Mesenchymal stem cell (in vitro differentiated cells and primary cell): ENCODE data around the gene CRK.

Experiments
- DNase-seq: peaks from one replicate; pipeline ENCODE4 v3.0.0-alpha.2; 2013
- H2AFZ ChIP-seq: one replicate; pipeline ENCODE4 v1.6.1; 2013; ENCODE audit warnings: low read depth, mild to moderate bottlenecking, control low read depth, inconsistent platforms, low read length, moderate library complexity
- H2AK5ac ChIP-seq: 2 replicates; pipeline ENCODE4 v1.6.1; 2013; ENCODE audit warnings: low read length, moderate library complexity, mild to moderate bottlenecking, inconsistent platforms; ENCODE audit not compliant: severe bottlenecking
- H2BK120ac ChIP-seq: one replicate; pipeline ENCODE4 v1.6.1; 2013; ENCODE audit warnings: low read depth, mild to moderate bottlenecking, inconsistent platforms, low read length, moderate library complexity
- H2BK12ac ChIP-seq, 2 experiments: one replicate each; pipeline ENCODE4 v1.6.1; 2013; ENCODE audit warnings: inconsistent platforms in 2 of 2, low read length in 2 of 2, mild to moderate bottlenecking in 2 of 2, moderate library complexity in 2 of 2, control low read depth in 1 of 2
- H2BK15ac ChIP-seq: one replicate; pipeline ENCODE4 v1.6.1; 2013; ENCODE audit warnings: mild to moderate bottlenecking, low read depth, inconsistent platforms; ENCODE audit not compliant: poor library complexity, severe bottlenecking
- H2BK5ac ChIP-seq: 2 replicates; pipeline ENCODE4 v1.6.1; 2013; ENCODE audit warnings: low read depth, mild to moderate bottlenecking, low read length, control low read depth, inconsistent platforms; ENCODE audit not compliant: poor library complexity, severe bottlenecking
- H3K14ac ChIP-seq, 2 experiments: one replicate each; pipeline ENCODE4 v1.6.1; 2013; ENCODE audit warnings: inconsistent platforms in 2 of 2, low read length in 2 of 2, control low read depth in 1 of 2, mild to moderate bottlenecking in 1 of 2, moderate library complexity in 1 of 2
- H3K18ac ChIP-seq, 2 experiments: one replicate each; pipeline ENCODE4 v1.6.1; 2013; ENCODE audit warnings: inconsistent platforms in 2 of 2, low read length in 2 of 2, control low read depth in 1 of 2, low read depth in 1 of 2, mild to moderate bottlenecking in 1 of 2
- H3K23ac ChIP-seq, 2 experiments: one replicate each; pipeline ENCODE4 v1.6.1; 2013; ENCODE audit warnings: inconsistent platforms in 2 of 2, low read length in 2 of 2, mild to moderate bottlenecking in 2 of 2, moderate library complexity in 2 of 2, control low read depth in 1 of 2
- H3K27ac ChIP-seq: 2 replicates; pipeline ENCODE4 v1.5.1; 2013; ENCODE audit warnings: mild to moderate bottlenecking, moderate library complexity, low read length, control low read depth, inconsistent platforms; ENCODE audit not compliant: poor library complexity, severe bottlenecking
- H3K27me3 ChIP-seq, 2 experiments: 2 replicates each; pipeline versions ENCODE4 v1.6.1 to v1.7.0; 2013; ENCODE audit warnings: low read length in 2 of 2, mild to moderate bottlenecking in 2 of 2, moderate library complexity in 2 of 2, control low read depth in 1 of 2, inconsistent platforms in 1 of 2; ENCODE audit not compliant: control insufficient read depth in 1 of 2, insufficient read depth in 1 of 2
- H3K36me3 ChIP-seq, 2 experiments: 2 replicates each; pipeline versions ENCODE4 v1.6.1 to v1.7.0; 2013; ENCODE audit warnings: low read length in 2 of 2, control low read depth in 1 of 2, inconsistent platforms in 1 of 2, low read depth in 1 of 2, mild to moderate bottlenecking in 1 of 2; ENCODE audit not compliant: insufficient read depth in 2 of 2, control insufficient read depth in 1 of 2
- H3K4ac ChIP-seq, 2 experiments: one replicate each; pipeline ENCODE4 v1.6.1; 2013; ENCODE audit warnings: inconsistent platforms in 2 of 2, low read length in 2 of 2, mild to moderate bottlenecking in 2 of 2, moderate library complexity in 2 of 2, control low read depth in 1 of 2, low read depth in 1 of 2
- H3K4me1 ChIP-seq: 2 replicates; pipeline ENCODE4 v1.6.1; 2013; ENCODE audit warnings: low read depth, low read length, control low read depth; ENCODE audit not compliant: control insufficient read depth, insufficient read depth
- H3K4me2 ChIP-seq: 2 replicates; pipeline ENCODE4 v1.6.1; 2013; ENCODE audit warnings: low read length, mild to moderate bottlenecking, inconsistent platforms; ENCODE audit not compliant: poor library complexity, severe bottlenecking
- H3K4me3 ChIP-seq, 2 experiments: 2 replicates each; pipeline versions ENCODE4 v1.5.1 to v1.7.0; 2013; ENCODE audit warnings: low read length in 2 of 2, mild to moderate bottlenecking in 2 of 2, control low read depth in 1 of 2, low read depth in 1 of 2; ENCODE audit not compliant: insufficient read depth in 1 of 2
- H3K79me1 ChIP-seq: replicated peaks from 2 replicates; pipeline ENCODE4 v1.6.1; 2013; ENCODE audit warnings: mild to moderate bottlenecking, control low read depth, low read length, inconsistent platforms; ENCODE audit not compliant: poor library complexity, severe bottlenecking
- H3K9ac ChIP-seq: 2 replicates; pipeline ENCODE4 v1.7.0; 2013; ENCODE audit warnings: mild to moderate bottlenecking, low read length, moderate library complexity
- H3K9me3 ChIP-seq: 2 replicates; pipeline ENCODE4 v1.7.0; 2013; ENCODE audit warnings: mild to moderate bottlenecking, low read length; ENCODE audit not compliant: control insufficient read depth
- H4K8ac ChIP-seq: one replicate; pipeline ENCODE4 v1.6.1; 2013; ENCODE audit warnings: inconsistent platforms, mild to moderate bottlenecking, low read length, moderate library complexity
- H4K91ac ChIP-seq: one replicate; pipeline ENCODE4 v1.6.1; 2013; ENCODE audit warnings: mild to moderate bottlenecking, low read length, inconsistent platforms
- WGBS: methylation state at CpG from one replicate; pipeline ENCODE4 v1.1.7; 2013; ENCODE audit warnings: mixed read lengths; 5-methylcytosine and 5-hydroxymethylcytosine counted together

The CRK gene

GRCh38 chr17:1413281-1413791 lies 42.7 kb downstream of the CRK start:
- H4K8ac ChIP-seq = no peak overlapping the region
- H2AFZ ChIP-seq = no peak overlapping the region
- 68% methylated on average over 5 of the region's 6 CpGs for WGBS
- peak overlapping the region in 1 of 2 experiments; percentile 42 for H3K4me3 ChIP-seq
- no peak overlapping the region for H3K14ac ChIP-seq
- H2BK12ac ChIP-seq = no peak overlapping the region
- H3K27ac ChIP-seq = no peak overlapping the region
- no peak overlapping the region for H3K18ac ChIP-seq
- H3K9me3 ChIP-seq = no peaks in the 10 kb centered on the region
- H2BK5ac ChIP-seq = no peak overlapping the region
- H3K23ac ChIP-seq = no peak overlapping the region
- peaks cover 2% of the 10 kb centered on the region for H3K4me1 ChIP-seq
- H3K9ac ChIP-seq = peak overlapping the region; percentile 12
- H3K27me3 ChIP-seq = no peaks in the 10 kb centered on the region
- H2AK5ac ChIP-seq = no peak overlapping the region
- peak; percentile 73 for DNase-seq
- H2BK15ac ChIP-seq = no peak overlapping the region
- peaks cover 11 to 15% of the 10 kb centered on the region in 2 experiments for H3K36me3 ChIP-seq
- no peak overlapping the region for H2BK120ac ChIP-seq
- no peak overlapping the region for H3K4me2 ChIP-seq
- no peak overlapping the region for H4K91ac ChIP-seq
- no peaks in the 10 kb centered on the region for H3K79me1 ChIP-seq
- H3K4ac ChIP-seq = no peak overlapping the region

GRCh38 chr17:1412185-1413110 lies 43.6 kb downstream of the CRK start:
- no peak overlapping the region for H3K23ac ChIP-seq
- no peak overlapping the region for H3K9ac ChIP-seq
- no peaks in the 10 kb centered on the region for H3K27me3 ChIP-seq
- no peak overlapping the region for H2BK12ac ChIP-seq
- H4K91ac ChIP-seq = no peak overlapping the region
- peaks cover 8 to 11% of the 10 kb centered on the region in 2 experiments for H3K36me3 ChIP-seq
- H3K79me1 ChIP-seq = no peaks in the 10 kb centered on the region
- no peak overlapping the region for H2BK5ac ChIP-seq
- H3K4me1 ChIP-seq = peaks cover 2% of the 10 kb centered on the region
- H3K18ac ChIP-seq = no peak overlapping the region
- H3K4ac ChIP-seq = no peak overlapping the region
- H2BK15ac ChIP-seq = no peak overlapping the region
- H3K4me3 ChIP-seq = peak overlapping the region in 1 of 2 experiments; percentile 23
- DNase-seq = no peak
- H2AK5ac ChIP-seq = no peak overlapping the region
- no peak overlapping the region for H3K14ac ChIP-seq
- H3K4me2 ChIP-seq = no peak overlapping the region
- H3K9me3 ChIP-seq = no peaks in the 10 kb centered on the region
- WGBS = 95% methylated on average over 23 of the region's 27 CpGs
- no peak overlapping the region for H4K8ac ChIP-seq
- no peak overlapping the region for H3K27ac ChIP-seq
- H2BK120ac ChIP-seq = no peak overlapping the region
- H2AFZ ChIP-seq = no peak overlapping the region

DNA sequence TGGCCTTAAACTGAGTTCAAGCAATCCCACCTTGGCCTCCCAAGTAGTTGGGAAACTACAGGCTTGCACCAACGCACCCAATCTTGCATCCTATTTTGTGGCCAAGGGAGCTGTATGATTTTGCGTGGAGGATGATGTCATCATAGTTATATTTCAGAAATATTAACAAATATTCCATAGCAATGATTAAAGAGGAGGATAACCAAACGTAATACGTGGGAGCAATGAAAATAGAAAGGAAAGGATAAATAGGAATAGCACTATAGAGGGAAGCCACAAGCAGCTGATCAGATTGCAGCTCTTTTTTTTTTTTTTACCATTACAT lies 53.8 kb downstream of the CRK start:
- H3K4me3 ChIP-seq = no peak overlapping the region
- H2BK120ac ChIP-seq = no peak overlapping the region
- H2BK5ac ChIP-seq = no peak overlapping the region
- H3K27ac ChIP-seq = no peak overlapping the region
- no peaks in the 10 kb centered on the region for H3K36me3 ChIP-seq
- H3K79me1 ChIP-seq = peaks cover 2% of the 10 kb centered on the region
- no peak overlapping the region for H4K91ac ChIP-seq
- H3K23ac ChIP-seq = no peak overlapping the region
- H3K9ac ChIP-seq = no peak overlapping the region
- H3K4me1 ChIP-seq = peaks cover 4% of the 10 kb centered on the region
- no peak overlapping the region for H3K4ac ChIP-seq
- H3K9me3 ChIP-seq = no peaks in the 10 kb centered on the region
- peaks cover 0 to 6% of the 10 kb centered on the region in 2 experiments for H3K27me3 ChIP-seq
- H3K18ac ChIP-seq = no peak overlapping the region
- H2BK15ac ChIP-seq = no peak overlapping the region
- no peak overlapping the region for H3K4me2 ChIP-seq
- no CpG with 5 or more reads among the region's 4 CpGs for WGBS
- no peak overlapping the region for H3K14ac ChIP-seq
- no peak overlapping the region for H2BK12ac ChIP-seq
- H2AK5ac ChIP-seq = no peak overlapping the region
- DNase-seq = no peak
- H4K8ac ChIP-seq = no peak overlapping the region
- H2AFZ ChIP-seq = no peak overlapping the region

GRCh38 chr17:1399679-1400512 lies 56.1 kb downstream of the CRK start, which contains the start of gene YWHAE:
TSS of gene YWHAE (minus strand) at chr17:1400222. CDS start at chr17:1400110, 112 bp downstream.
- Histone ChIP-seq H3K4ac (peak within 1 kb of the TSS; percentile 90 to 99), H3K14ac (peak within 1 kb of the TSS; percentile 100), H4K91ac (peak within 1 kb of the TSS; percentile 100), H2BK15ac (peak within 1 kb of the TSS; percentile 94), H2AK5ac (peak within 1 kb of the TSS; percentile 95), H2BK12ac (peak within 1 kb of the TSS in 1 of 2 experiments; percentile 89), H3K27me3 (no peaks in the 10 kb centered on the region), H4K8ac (peak within 1 kb of the TSS; percentile 99), H2AFZ (peak within 1 kb of the TSS; percentile 77), H3K36me3 (peaks cover 6 to 10% of the 10 kb centered on the region in 2 experiments), H3K4me3 (peak within 1 kb of the TSS; percentile 85 to 98), H2BK120ac (peak within 1 kb of the TSS; percentile 97), H3K79me1 (peaks cover 2% of the 10 kb centered on the region), H3K9ac (peak within 1 kb of the TSS; percentile 94), H3K4me1 (peaks cover 5% of the 10 kb centered on the region), H3K9me3 (no peaks in the 10 kb centered on the region), H2BK5ac (peak within 1 kb of the TSS; percentile 99), H3K27ac (peak within 1 kb of the TSS; percentile 96), H3K4me2 (peak within 1 kb of the TSS; percentile 87), H3K18ac (peak within 1 kb of the TSS; percentile 99 to 100), H3K23ac (peak within 1 kb of the TSS; percentile 34 to 100)
- WGBS = under 1% methylated on average over 77 of the region's 82 CpGs
- DNase-seq = peak; percentile 97
